ENCODE data around the gene REL.

DNA sequence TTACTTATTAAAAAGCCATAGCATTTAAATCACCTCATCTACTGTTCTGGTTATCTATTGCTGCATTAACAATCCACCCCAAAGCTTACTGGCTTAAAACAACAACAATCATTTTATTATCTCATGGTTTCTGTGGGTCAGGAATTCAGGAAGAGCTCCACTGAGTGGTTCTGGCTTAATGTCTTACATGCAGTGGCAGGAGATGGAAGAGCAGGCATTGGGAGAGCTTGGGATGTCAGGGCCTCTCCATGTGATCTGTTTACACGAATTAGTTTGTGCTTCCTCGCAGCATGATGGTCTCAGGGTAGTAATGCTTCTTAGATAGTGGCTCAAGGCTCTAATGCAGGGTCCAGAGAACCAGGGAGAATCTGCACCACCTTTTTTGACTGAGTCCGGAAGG is 14.4 kb upstream of the REL start:
- TF ChIP-seq CTCF (IDR thresholded peaks at IDR 0.05) (no peak), POLR2A (IDR thresholded peaks at IDR 0.05) (no peak)
